ENCODE measurements around the gene GRK2. TPM values are rescaled to one million over a fixed set of nuclear protein-coding genes. Genes with fewer than 3 reads are reported as not detected.

Gene GRK2
- total and polyA plus RNA-seq, 2 of the 8 experiments (the other 6 are each of a cell fraction or from before 2014, with no cell fraction given): 47.3 to 49.7 TPM

DNA sequence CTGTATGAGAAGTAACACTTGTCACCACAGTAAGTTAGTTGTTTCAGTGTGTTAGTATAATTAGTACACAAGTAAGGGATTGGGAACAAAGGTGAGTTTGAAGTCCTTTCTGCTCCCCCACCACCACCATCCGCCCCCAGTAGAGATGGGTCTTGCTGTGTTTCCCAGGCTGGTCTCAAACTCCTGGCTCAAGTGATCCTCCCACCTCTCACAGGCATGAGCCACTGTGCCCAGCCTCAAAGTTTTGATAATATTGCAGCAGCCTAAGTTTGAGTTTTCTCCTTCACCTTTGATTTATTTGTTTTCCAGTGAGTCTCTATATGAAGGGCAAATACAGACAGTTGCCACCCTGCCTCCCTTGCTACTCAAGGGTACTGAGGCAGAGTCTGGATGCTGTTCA, 23.7 kb upstream of the GRK2 start (continued):
- TF ChIP-seq KDM5A (IDR thresholded peaks at IDR 0.05; ENCODE audit: low read length) (no peak), PHF8 (conservative IDR thresholded peaks at IDR 0.05; ENCODE audit: low read depth, low read length) (no peak), RNF2 (IDR thresholded peaks at IDR 0.05; ENCODE audit: borderline replicate concordance, low read depth, low read length, missing control alignments, poor library complexity, severe bottlenecking) (no peak), POLR2A (IDR thresholded peaks at IDR 0.05; ENCODE audit: control extremely low read depth in 1 of 2, low read depth in 2 of 2, low read length in 2 of 2) (no peak), CTBP2 (IDR thresholded peaks at IDR 0.05; ENCODE audit: borderline replicate concordance, insufficient read depth, insufficient read length, low read length) (no peak)

All from H1 (cell line).